Activated CD4-positive, alpha-beta memory T cell treated with anti-CD3 and anti-CD28 coated beads, Interleukin-2, amount 10 ng/mL, durations not matched to agents 7 days and 5 days (primary cell): ENCODE measurements around the gene ERC2. TPM values are rescaled to one million over a fixed set of nuclear protein-coding genes. Genes with fewer than 3 reads are reported as not detected.
"Not testable (repeated sequence)": the region's sequence is repeated elsewhere in the genome, so short reads cannot be mapped to it uniquely, and the experiment has no call there.

ENCODE experiments used
- CTCF ChIA-PET: fragments of 350-600 bp; sonication (Branson Sonifier 250); formaldehyde crosslinking; loops from one replicate; lab custom pipeline; 2021; ENCODE audit warnings: antibody characterized with exemption, inconsistent platforms; lab: Charles Lee
- POLR2A ChIA-PET: fragments of 350-600 bp; sonication (Branson Sonifier 250); formaldehyde crosslinking; loops from one replicate; lab custom pipeline; 2021; ENCODE audit warnings: antibody characterized with exemption; lab: Charles Lee
- DNase-seq: peaks from one replicate; pipeline ENCODE4 v3.0.0-alpha.2; 2020
- H3K27ac Mint-ChIP-seq: one replicate; pipeline ENCODE4 v1.8.0; 2021; ENCODE audit warnings: mild to moderate bottlenecking, mixed read lengths
- H3K27me3 Mint-ChIP-seq: one replicate; pipeline ENCODE4 v1.8.0; 2021; ENCODE audit warnings: mixed read lengths
- H3K36me3 Mint-ChIP-seq: one replicate; pipeline ENCODE4 v1.8.0; 2021; ENCODE audit warnings: low read depth, mixed read lengths
- H3K4me1 Mint-ChIP-seq: one replicate; pipeline ENCODE4 v1.8.0; 2021; ENCODE audit warnings: mixed read lengths
- H3K4me3 Mint-ChIP-seq: one replicate; pipeline ENCODE4 v1.8.0; 2021; ENCODE audit warnings: mild to moderate bottlenecking, mixed read lengths
- H3K9me3 Mint-ChIP-seq: one replicate; pipeline ENCODE4 v1.8.0; 2021; ENCODE audit warnings: mixed read lengths
- total RNA-seq, 2 experiments: library from RNA; stranded (reverse); gene quantifications; one replicate each; pipeline ENCODE4 v1.2.3, GENCODE V29; 2021

Gene ERC2
- total RNA-seq, 2 experiments from 2014 or later: not detected

GRCh38 chr3:56107157-56107556 is 361.1 kb downstream of the ERC2 start:
- no peak overlapping the region for H3K4me3 Mint-ChIP-seq
- CTCF ChIA-PET: no interaction called here
- DNase-seq: no peak
- H3K36me3 Mint-ChIP-seq: no peaks in the 10 kb centered on the region
- no peaks in the 10 kb centered on the region for H3K27me3 Mint-ChIP-seq
- H3K27ac Mint-ChIP-seq: no peak overlapping the region
- POLR2A ChIA-PET: no interaction called here
- no peaks in the 10 kb centered on the region for H3K4me1 Mint-ChIP-seq
- H3K9me3 Mint-ChIP-seq: no peaks in the 10 kb centered on the region

GRCh38 chr3:56102032-56102431 is 366.2 kb downstream of the ERC2 start:
- no peak overlapping the region for H3K4me3 Mint-ChIP-seq
- ChIA-PET CTCF (no interaction called here), POLR2A (no interaction called here)
- H3K4me1 Mint-ChIP-seq: no peaks in the 10 kb centered on the region
- no peaks in the 10 kb centered on the region for H3K9me3 Mint-ChIP-seq
- H3K27me3 Mint-ChIP-seq: no peaks in the 10 kb centered on the region
- DNase-seq: no peak
- no peaks in the 10 kb centered on the region for H3K36me3 Mint-ChIP-seq
- H3K27ac Mint-ChIP-seq: no peak overlapping the region

GRCh38 chr3:56101576-56101975 is 366.7 kb downstream of the ERC2 start:
- Mint-ChIP-seq H3K27ac (no peak overlapping the region), H3K9me3 (no peaks in the 10 kb centered on the region), H3K4me1 (no peaks in the 10 kb centered on the region), H3K27me3 (no peaks in the 10 kb centered on the region), H3K4me3 (no peak overlapping the region), H3K36me3 (no peaks in the 10 kb centered on the region)
- ChIA-PET POLR2A (no interaction called here), CTCF (no interaction called here)
- DNase-seq: no peak

- no peaks in the 10 kb centered on the region for H3K9me3 Mint-ChIP-seq
- H3K36me3 Mint-ChIP-seq: no peaks in the 10 kb centered on the region
- no peak for DNase-seq
- no peak overlapping the region for H3K27ac Mint-ChIP-seq
- ChIA-PET CTCF (no interaction called here), POLR2A (no interaction called here)
- peaks cover 2% of the 10 kb centered on the region for H3K27me3 Mint-ChIP-seq
- no peaks in the 10 kb centered on the region for H3K4me1 Mint-ChIP-seq
- no peak overlapping the region for H3K4me3 Mint-ChIP-seq
These were observed 371.3 kb downstream of the ERC2 start for GRCh38 chr3:56096999-56097398.

- ChIA-PET CTCF (no interaction called here), POLR2A (no interaction called here)
- Mint-ChIP-seq H3K4me3 (no peak overlapping the region), H3K4me1 (no peaks in the 10 kb centered on the region), H3K27me3 (peaks cover 2% of the 10 kb centered on the region), H3K27ac (no peak overlapping the region), H3K36me3 (no peaks in the 10 kb centered on the region), H3K9me3 (no peaks in the 10 kb centered on the region)
- no peak for DNase-seq
These were observed 374.1 kb downstream of the ERC2 start for GRCh38 chr3:56094170-56094569.

- no peaks in the 10 kb centered on the region for H3K4me1 Mint-ChIP-seq
- H3K9me3 Mint-ChIP-seq: no peaks in the 10 kb centered on the region
- peaks cover 2% of the 10 kb centered on the region for H3K27me3 Mint-ChIP-seq
- ChIA-PET CTCF (no interaction called here), POLR2A (no interaction called here)
- DNase-seq: no peak
- no peak overlapping the region for H3K27ac Mint-ChIP-seq
- no peaks in the 10 kb centered on the region for H3K36me3 Mint-ChIP-seq
- no peak overlapping the region for H3K4me3 Mint-ChIP-seq
These were observed 378.5 kb downstream of the ERC2 start for GRCh38 chr3:56089739-56090138.

GRCh38 chr3:56087451-56088053 is 380.7 kb downstream of the ERC2 start:
- no peaks in the 10 kb centered on the region for H3K36me3 Mint-ChIP-seq
- no peak overlapping the region for H3K27ac Mint-ChIP-seq
- no peaks in the 10 kb centered on the region for H3K27me3 Mint-ChIP-seq
- DNase-seq: no peak
- CTCF ChIA-PET: no interaction called here
- POLR2A ChIA-PET: no interaction called here
- no peak overlapping the region for H3K4me3 Mint-ChIP-seq
- no peaks in the 10 kb centered on the region for H3K4me1 Mint-ChIP-seq
- H3K9me3 Mint-ChIP-seq: no peaks in the 10 kb centered on the region

- DNase-seq: no peak
- H3K36me3 Mint-ChIP-seq: no peaks in the 10 kb centered on the region
- H3K4me3 Mint-ChIP-seq: no peak overlapping the region
- H3K27ac Mint-ChIP-seq: no peak overlapping the region
- no peaks in the 10 kb centered on the region for H3K9me3 Mint-ChIP-seq
- no peaks in the 10 kb centered on the region for H3K27me3 Mint-ChIP-seq
- ChIA-PET CTCF (no interaction called here), POLR2A (no interaction called here)
- no peaks in the 10 kb centered on the region for H3K4me1 Mint-ChIP-seq
These were observed 381.9 kb downstream of the ERC2 start for GRCh38 chr3:56086355-56086754.

- Mint-ChIP-seq H3K9me3 (no peaks in the 10 kb centered on the region), H3K36me3 (no peaks in the 10 kb centered on the region), H3K27ac (no peak overlapping the region), H3K27me3 (no peaks in the 10 kb centered on the region), H3K4me3 (no peak overlapping the region), H3K4me1 (no peaks in the 10 kb centered on the region)
- DNase-seq: no peak
- CTCF ChIA-PET: no interaction called here
- POLR2A ChIA-PET: no interaction called here
These were observed 387.0 kb downstream of the ERC2 start for GRCh38 chr3:56081246-56081645.

- H3K4me1 Mint-ChIP-seq: no peaks in the 10 kb centered on the region
- no peak overlapping the region for H3K4me3 Mint-ChIP-seq
- H3K27me3 Mint-ChIP-seq: no peaks in the 10 kb centered on the region
- no peak overlapping the region for H3K27ac Mint-ChIP-seq
- CTCF ChIA-PET: no interaction called here
- POLR2A ChIA-PET: no interaction called here
- no peak for DNase-seq
- no peaks in the 10 kb centered on the region for H3K36me3 Mint-ChIP-seq
- no peaks in the 10 kb centered on the region for H3K9me3 Mint-ChIP-seq
These were observed 391.5 kb downstream of the ERC2 start for GRCh38 chr3:56076746-56077145.

- H3K36me3 Mint-ChIP-seq: no peaks in the 10 kb centered on the region
- H3K27me3 Mint-ChIP-seq: no peaks in the 10 kb centered on the region
- H3K4me1 Mint-ChIP-seq: no peaks in the 10 kb centered on the region
- H3K4me3 Mint-ChIP-seq: no peak overlapping the region
- no peak overlapping the region for H3K27ac Mint-ChIP-seq
- no peak for DNase-seq
- POLR2A ChIA-PET: no interaction called here
- no peaks in the 10 kb centered on the region for H3K9me3 Mint-ChIP-seq
- CTCF ChIA-PET: no interaction called here
These were observed 393.2 kb downstream of the ERC2 start for GRCh38 chr3:56075089-56075488.

GRCh38 chr3:56069766-56070165 is 398.5 kb downstream of the ERC2 start:
- Mint-ChIP-seq H3K27ac (no peak overlapping the region), H3K4me1 (no peaks in the 10 kb centered on the region), H3K9me3 (no peaks in the 10 kb centered on the region), H3K36me3 (no peaks in the 10 kb centered on the region), H3K27me3 (no peaks in the 10 kb centered on the region), H3K4me3 (no peak overlapping the region)
- POLR2A ChIA-PET: no interaction called here
- CTCF ChIA-PET: no interaction called here
- DNase-seq: no peak

- H3K4me3 Mint-ChIP-seq, POLR2A ChIA-PET, H3K9me3 Mint-ChIP-seq, H3K4me1 Mint-ChIP-seq, H3K27me3 Mint-ChIP-seq, CTCF ChIA-PET, H3K36me3 Mint-ChIP-seq, H3K27ac Mint-ChIP-seq, DNase-seq: not testable (repeated sequence)
These were observed 401.9 kb downstream of the ERC2 start for GRCh38 chr3:56066405-56066804.

GRCh38 chr3:56064684-56065083 is 403.6 kb downstream of the ERC2 start:
- H3K9me3 Mint-ChIP-seq: no peaks in the 10 kb centered on the region
- H3K4me3 Mint-ChIP-seq: no peak overlapping the region
- no peaks in the 10 kb centered on the region for H3K4me1 Mint-ChIP-seq
- no peaks in the 10 kb centered on the region for H3K27me3 Mint-ChIP-seq
- H3K36me3 Mint-ChIP-seq: no peaks in the 10 kb centered on the region
- CTCF ChIA-PET: interaction anchor here (0.5 kb wide), 1 partner anchor 1071 kb away, joined by 3 read pairs; no protein-coding TSS in a partner anchor
- no peak for DNase-seq
- POLR2A ChIA-PET: no interaction called here
- H3K27ac Mint-ChIP-seq: no peak overlapping the region
